Epithelial cell of proximal tubule (primary cell): ENCODE data around the gene GALNT1. TPM values are rescaled to one million over a fixed set of nuclear protein-coding genes. Genes with fewer than 3 reads are reported as not detected.

Source experiments
- DNase-seq: peaks from one replicate; pipeline ENCODE4 v3.0.0-alpha.2; 2011; ENCODE audit warnings: low read depth
- H3K4me3 ChIP-seq: 2 replicates; pipeline ENCODE4 v1.5.1; 2011; ENCODE audit warnings: low read depth, mild to moderate bottlenecking, low read length
- CTCF ChIP-seq: conservative IDR thresholded peaks from 2 replicates; pipeline ENCODE4 v1.5.1; 2012; ENCODE audit warnings: low read depth, mild to moderate bottlenecking, low read length
- total RNA-seq: library from RNA; depleted of rRNA; stranded (reverse); fragments of >200 nt; gene quantifications from 2 replicates; pipeline ENCODE4 v1.2.3, GENCODE V29; 2015

GALNT1 gene
- total RNA-seq, 1 donor from 2014 or later: 49.5 TPM

GRCh38 chr18:35732636-35733035 lies 151.1 kb downstream of the GALNT1 start:
- no peak for TF ChIP-seq CTCF
- no peak overlapping the region for H3K4me3 ChIP-seq
- DNase-seq: no peak

DNA sequence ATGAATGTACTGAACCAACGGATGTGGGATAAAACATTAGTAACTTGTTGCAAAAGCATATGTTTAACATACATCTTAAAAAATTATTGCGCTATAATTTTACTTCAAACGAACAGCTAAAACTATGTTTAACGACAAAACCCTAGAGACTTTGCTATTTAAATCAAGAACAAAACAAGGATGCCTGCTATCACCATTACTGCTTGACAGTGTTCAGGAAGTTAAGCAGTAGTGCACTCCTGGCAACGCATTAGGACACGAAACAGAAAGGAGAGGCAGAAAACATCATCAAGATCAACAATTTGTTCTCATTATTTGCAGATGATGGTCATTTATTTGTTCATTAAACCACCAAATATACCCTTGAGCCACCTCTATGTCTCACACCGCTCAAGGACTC lies 151.9 kb downstream of the GALNT1 start:
- no peak for TF ChIP-seq CTCF
- DNase-seq: no peak
- no peak overlapping the region for H3K4me3 ChIP-seq

GRCh38 chr18:35736696-35737095 lies 155.2 kb downstream of the GALNT1 start:
- no peak for TF ChIP-seq CTCF
- H3K4me3 ChIP-seq: no peak overlapping the region
- no peak for DNase-seq

DNA sequence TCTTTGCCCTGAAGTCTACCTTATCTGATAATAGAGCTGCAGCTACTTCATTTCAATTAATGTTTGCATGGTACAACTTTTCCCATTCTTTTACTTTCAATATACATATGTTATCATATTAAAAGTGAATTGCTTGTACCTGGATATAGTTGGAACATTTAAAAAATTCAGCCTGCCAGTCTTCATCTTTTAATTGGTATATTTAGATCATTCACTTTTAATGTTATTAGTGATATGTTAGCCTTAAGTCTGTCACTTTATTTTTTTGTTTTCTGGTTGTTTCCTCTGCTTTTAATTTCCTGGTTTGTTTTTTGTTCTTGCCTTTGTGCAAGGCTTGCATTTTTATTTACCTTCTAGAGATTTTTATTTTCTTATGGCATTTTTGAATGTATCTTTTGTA lies 158.2 kb downstream of the GALNT1 start:
- TF ChIP-seq CTCF: no peak
- no peak overlapping the region for H3K4me3 ChIP-seq

DNA sequence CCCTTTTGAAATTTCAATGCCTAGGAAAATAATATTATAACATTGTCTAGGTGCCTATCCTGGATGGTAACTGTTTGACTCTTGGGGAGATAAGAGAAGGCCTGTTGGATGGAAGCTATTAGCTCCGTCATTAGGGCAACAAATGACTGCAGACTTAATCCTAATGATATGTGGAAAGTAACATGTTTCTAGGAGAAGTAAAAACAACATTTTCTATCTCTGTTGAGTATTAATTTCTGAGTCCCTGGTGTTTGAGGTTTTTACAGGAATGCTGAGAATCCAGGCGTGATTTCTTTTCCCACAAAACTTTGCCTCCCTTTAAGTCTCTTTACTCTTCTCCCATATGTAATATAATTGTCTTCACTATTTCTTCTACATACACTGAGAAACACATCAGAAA lies 159.1 kb downstream of the GALNT1 start:
- H3K4me3 ChIP-seq: no peak overlapping the region
- no peak for TF ChIP-seq CTCF
- no peak for DNase-seq

More for the DNA sequence above, 158.2 kb downstream of the GALNT1 start:
- DNase-seq: no peak

DNA sequence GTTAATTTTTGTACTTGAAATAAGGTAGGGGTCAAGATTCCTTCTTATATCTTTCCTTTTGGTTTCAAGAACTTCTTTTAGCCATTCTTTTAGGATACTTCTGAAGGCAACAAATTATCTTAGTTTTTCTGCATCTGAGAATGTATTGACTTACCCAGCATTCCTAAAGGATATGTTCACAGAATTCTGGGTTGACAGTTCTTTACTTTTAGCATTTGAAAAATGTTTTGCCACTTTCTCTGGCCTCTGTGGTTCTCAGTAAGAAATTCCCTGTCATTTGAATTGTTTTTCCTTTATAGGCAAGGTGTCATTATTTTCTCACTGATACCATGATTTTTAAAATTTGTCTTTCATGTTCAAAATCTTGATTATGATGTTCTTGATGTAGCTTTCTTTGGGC lies 162.4 kb downstream of the GALNT1 start:
- no peak for DNase-seq
- TF ChIP-seq CTCF: no peak
- H3K4me3 ChIP-seq: no peak overlapping the region

GRCh38 chr18:35745814-35746213 lies 164.3 kb downstream of the GALNT1 start:
- H3K4me3 ChIP-seq: no peak overlapping the region
- no peak for DNase-seq
- TF ChIP-seq CTCF: no peak
